ENCODE results near the gene EFNA5.

The EFNA5 gene

GRCh38 chr5:107418071-107418470 is 252.7 kb downstream of the EFNA5 start:
- no peak for DNase-seq

GRCh38 chr5:107415762-107416161 is 255.0 kb downstream of the EFNA5 start:
- DNase-seq, result no peak

- no peak for DNase-seq
Observed at GRCh38 chr5:107414802-107415201, 255.9 kb downstream of the EFNA5 start.

GRCh38 chr5:107413754-107414153 is 257.0 kb downstream of the EFNA5 start:
- no peak for DNase-seq

- no peak for DNase-seq
Observed at GRCh38 chr5:107408564-107408963, 262.2 kb downstream of the EFNA5 start.

- DNase-seq, result no peak
Observed at GRCh38 chr5:107407713-107408298, 262.9 kb downstream of the EFNA5 start.

GRCh38 chr5:107404595-107405374 is 266.0 kb downstream of the EFNA5 start:
- no peak for DNase-seq

GRCh38 chr5:107403228-107403953 is 267.3 kb downstream of the EFNA5 start:
- no peak for DNase-seq

- peak; percentile 78 for DNase-seq
Observed at GRCh38 chr5:107402434-107403227, 268.1 kb downstream of the EFNA5 start.

GRCh38 chr5:107401470-107402122 is 269.1 kb downstream of the EFNA5 start:
- DNase-seq, result peak; percentile 58

- no peak for DNase-seq
Observed at GRCh38 chr5:107400328-107400727, 270.4 kb downstream of the EFNA5 start.

- no peak for DNase-seq
Observed at GRCh38 chr5:107398703-107399102, 272.0 kb downstream of the EFNA5 start.

- no peak for DNase-seq
Observed at GRCh38 chr5:107396351-107396690, 274.4 kb downstream of the EFNA5 start.

- no peak for DNase-seq
Observed at GRCh38 chr5:107395632-107396350, 274.9 kb downstream of the EFNA5 start.

- DNase-seq, result no peak
Observed at GRCh38 chr5:107393851-107394250, 276.9 kb downstream of the EFNA5 start.

GRCh38 chr5:107391787-107392186 is 278.9 kb downstream of the EFNA5 start:
- no peak for DNase-seq

- DNase-seq, result no peak
Observed at GRCh38 chr5:107389775-107390148, 281.0 kb downstream of the EFNA5 start.

GRCh38 chr5:107389130-107389774 is 281.5 kb downstream of the EFNA5 start:
- peak; percentile 43 for DNase-seq

GRCh38 chr5:107388141-107388861 is 282.4 kb downstream of the EFNA5 start:
- peak; percentile 49 for DNase-seq

- DNase-seq, result no peak
Observed at GRCh38 chr5:107387526-107388140, 283.1 kb downstream of the EFNA5 start.

Data from retina (tissue), 1 donor.